SK-N-MC (cell line): Measurements from ENCODE around the gene HACE1.

Experiments
- EZH2 ChIP-seq: fragments of 200-600 bp; sonication (generic); IDR thresholded peaks from one replicate; pipeline ENCODE4 v1.6.1; 2017; ENCODE audit warnings: antibody characterized with exemption
- POLR2AphosphoS5 ChIP-seq: IDR thresholded peaks from 2 replicates; pipeline ENCODE4 v1.6.1; 2012; ENCODE audit warnings: mild to moderate bottlenecking, low read depth, low read length, borderline replicate concordance

DNA sequence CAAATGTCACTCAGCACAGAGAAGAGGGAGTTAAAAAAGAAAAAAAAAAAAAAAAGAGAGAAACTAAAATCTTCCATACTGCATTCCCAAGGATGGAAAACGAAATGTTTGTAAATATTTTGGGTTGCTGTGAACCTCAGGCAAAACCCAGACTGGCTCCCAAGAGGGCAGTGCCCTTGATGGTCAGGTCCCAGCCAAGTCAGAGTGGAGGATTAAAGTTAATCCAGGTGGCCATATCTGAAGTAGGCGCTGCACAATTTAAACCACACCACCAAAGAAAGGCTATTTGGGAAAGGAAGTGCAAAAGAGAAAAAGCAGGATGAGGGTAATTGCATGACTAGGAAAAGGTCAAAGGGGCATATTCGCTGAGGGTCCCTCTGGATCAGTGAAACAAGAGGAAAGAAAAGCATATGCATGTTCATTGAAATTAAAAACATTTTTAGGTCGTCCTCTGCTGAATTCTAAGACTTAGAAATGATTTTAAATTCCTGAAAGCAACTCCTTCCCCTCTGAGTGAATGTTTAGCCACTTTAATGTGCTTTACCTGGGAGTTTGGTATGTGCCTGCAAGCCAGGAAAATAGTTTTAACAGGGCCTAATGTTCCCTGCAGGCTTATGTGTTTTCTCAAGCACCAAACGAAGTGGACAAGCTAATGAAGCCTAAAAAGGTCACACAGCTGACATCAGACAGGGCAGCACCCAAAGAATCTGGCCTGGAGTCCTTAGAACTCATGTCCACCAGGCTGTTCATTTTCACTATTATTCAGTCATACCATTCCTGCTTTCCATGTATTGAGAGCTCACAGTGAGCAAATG, 159.1 kb downstream of the HACE1 start:
- no peak for TF ChIP-seq POLR2AphosphoS5
- TF ChIP-seq EZH2, result no peak
